HG03159 (cell line): ENCODE data around the gene CALN1.
"Not testable (repeated sequence)": the region's sequence is repeated elsewhere in the genome, so short reads cannot be mapped to it uniquely, and the experiment has no call there.

ENCODE experiments used
- ATAC-seq: cut with Tn5 transposase; IDR thresholded peaks from one replicate; pipeline ENCODE4 v1.9.1; 2021; ENCODE audit warnings: mild to moderate bottlenecking, moderate library complexity; ENCODE audit not compliant: unreplicated experiment

The CALN1 gene

GRCh38 chr7:72101444-72101843, 310.7 kb downstream of the CALN1 start:
- ATAC-seq: no peak

- ATAC-seq: no peak
Observed at GRCh38 chr7:72099784-72100183, 312.4 kb downstream of the CALN1 start.

DNA sequence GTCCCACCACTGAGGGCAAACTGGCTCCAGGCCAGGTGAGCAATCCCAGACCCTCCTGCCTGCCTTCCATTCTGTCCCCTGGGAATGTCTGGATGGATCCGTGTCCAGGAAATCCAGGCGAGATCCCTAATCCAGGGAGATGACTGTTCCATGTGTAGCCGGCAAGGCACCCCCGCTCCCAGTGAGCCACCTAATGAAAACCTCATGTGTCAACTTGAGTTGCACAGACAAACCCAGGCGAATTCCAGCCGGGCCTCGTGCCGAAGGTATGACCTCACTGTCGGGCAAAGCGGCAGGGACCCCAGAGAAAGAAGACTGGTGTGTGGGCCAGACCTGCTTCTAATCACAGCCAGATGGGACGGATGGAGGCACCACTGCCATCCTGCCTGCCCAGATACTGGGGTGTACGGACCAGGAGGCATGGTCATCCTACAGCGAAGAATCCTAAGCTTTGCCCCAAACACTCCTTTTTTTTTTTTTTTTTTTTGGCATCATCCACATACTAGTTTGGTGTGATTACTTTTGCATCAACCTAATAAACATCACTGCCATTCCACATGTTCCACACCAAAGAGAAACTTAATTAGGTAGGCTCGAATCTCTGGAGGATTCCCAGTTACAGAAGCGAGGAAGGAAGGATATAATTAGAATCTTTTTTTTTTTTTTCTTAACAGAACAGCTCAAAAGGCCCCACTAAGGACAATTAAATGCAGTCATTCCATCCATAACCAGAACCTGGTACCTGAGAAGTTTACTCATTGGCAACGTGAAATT, 313.1 kb downstream of the CALN1 start:
- no peak for ATAC-seq

DNA sequence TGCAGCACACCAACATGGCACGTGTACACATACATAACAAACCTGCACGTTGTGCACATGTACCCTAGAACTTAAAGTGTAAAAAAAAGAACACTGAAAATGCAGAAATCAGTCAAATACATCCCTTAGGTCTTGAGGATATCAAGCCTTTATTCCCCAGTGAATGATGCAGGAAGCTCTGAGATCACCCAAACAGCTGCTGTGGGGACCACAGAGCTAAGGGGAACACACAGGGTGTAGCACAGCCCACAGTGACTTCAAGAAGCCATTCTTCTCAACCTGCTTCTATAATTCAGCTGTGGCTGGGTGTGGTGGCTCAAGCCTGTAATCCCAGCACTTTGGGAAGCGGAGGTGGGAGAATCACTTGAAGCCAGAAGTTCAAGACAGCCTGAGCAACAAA, 314.9 kb downstream of the CALN1 start:
- ATAC-seq: no peak

DNA sequence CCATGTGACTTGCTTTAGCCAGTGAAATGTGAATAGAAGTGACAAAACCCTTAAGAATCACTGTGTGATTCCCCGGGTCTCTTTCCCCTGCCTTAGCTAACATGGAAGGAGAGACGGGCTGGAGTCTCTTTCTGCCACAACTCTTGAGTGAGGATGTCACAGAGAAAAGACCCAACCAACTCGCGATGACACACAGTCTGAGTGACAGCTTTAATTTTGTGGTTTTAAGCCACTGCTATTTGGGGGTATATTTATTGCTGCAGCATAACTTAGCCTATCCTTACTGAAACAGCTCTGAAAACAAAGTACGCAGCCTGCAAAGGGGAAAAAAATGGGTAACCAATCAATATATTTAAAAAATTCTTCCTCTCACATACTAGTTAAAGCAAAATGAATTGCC, 319.4 kb downstream of the CALN1 start:
- ATAC-seq: no peak

GRCh38 chr7:72087926-72088325, 324.2 kb downstream of the CALN1 start:
- ATAC-seq: no peak

- no peak for ATAC-seq
Observed at GRCh38 chr7:72080865-72081510, 331.1 kb downstream of the CALN1 start.

DNA sequence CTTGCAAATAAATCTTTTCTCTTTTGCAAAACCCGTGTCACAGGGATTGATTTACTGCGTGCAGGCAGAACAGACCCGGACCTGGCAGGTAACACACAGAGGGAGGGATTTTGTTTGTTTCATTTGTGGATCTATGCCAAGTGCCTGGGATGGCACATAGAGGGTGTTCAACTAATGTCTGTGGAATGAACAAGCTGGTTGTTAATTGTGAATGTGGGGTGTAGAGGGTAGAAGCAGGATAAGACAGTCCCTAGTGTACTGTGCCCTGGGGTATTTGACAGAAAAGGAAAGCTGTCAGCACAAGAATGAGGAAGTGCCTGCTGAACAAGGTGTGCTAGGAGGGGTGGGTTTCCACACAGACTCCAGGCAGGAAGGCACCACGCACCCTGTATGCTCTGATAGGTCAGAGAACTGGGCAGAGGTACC, 331.8 kb downstream of the CALN1 start:
- no peak for ATAC-seq

DNA sequence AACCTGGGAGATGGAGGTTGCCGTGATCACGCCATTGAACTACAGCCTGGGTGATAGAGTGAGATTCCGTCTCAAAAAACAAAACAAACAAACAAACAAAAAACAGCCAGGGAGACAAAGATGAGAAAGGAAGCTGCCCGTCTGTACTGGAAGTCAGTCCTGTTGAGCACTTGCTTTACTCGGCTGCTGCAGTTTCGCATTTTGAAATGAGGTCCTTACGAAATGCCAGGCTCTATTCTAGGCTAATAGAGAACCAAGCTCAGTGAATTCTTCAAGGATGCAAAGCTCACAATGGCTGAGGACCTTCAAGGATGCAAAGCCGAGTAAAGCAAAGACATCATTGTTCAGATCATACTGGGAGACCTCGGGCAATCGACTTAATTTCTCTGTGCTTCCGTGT, 333.3 kb downstream of the CALN1 start:
- ATAC-seq: no peak

DNA sequence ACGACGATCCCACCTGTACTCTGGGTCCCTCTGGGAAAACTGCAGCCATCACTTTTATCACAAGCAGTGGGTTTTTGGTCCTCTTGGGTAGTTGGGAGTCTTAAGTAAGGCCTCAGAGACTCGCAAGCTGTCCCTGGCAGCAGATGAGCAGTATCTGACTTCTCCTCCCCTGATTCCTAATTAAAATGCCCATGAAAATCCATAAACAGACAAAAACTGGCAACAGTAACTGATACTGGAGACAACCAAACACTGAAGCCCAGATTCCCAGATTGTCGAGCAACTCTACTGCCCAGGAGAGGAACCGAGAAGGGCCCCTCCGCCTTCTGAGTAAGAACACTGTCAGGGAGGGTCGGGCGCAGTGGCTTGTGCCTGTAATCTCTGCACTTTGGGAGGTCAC, 333.8 kb downstream of the CALN1 start:
- no peak for ATAC-seq

DNA sequence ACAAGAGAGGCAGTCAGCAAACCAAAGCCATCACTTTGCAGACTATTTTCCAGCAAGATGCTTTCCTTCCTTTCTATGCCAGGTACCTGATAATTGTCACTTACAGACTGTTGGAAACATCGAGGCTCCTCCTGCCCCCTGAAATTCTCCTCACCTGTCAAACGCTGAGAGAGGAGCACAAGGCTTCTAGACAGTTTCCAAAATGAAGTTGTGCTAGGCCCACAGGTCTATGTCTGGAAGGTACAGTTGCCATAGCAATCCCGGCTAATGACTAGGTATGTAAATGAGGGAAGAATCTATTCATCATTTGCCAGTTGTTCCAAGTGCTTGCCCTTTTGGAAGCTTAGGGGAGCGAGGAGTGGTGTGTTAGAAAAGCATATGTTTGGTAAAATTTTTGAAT, 334.4 kb downstream of the CALN1 start:
- ATAC-seq: no peak

- ATAC-seq: no peak
Observed at GRCh38 chr7:72072901-72073300, 339.2 kb downstream of the CALN1 start.

- no peak for ATAC-seq
Observed at GRCh38 chr7:72069263-72069662, 342.9 kb downstream of the CALN1 start.

DNA sequence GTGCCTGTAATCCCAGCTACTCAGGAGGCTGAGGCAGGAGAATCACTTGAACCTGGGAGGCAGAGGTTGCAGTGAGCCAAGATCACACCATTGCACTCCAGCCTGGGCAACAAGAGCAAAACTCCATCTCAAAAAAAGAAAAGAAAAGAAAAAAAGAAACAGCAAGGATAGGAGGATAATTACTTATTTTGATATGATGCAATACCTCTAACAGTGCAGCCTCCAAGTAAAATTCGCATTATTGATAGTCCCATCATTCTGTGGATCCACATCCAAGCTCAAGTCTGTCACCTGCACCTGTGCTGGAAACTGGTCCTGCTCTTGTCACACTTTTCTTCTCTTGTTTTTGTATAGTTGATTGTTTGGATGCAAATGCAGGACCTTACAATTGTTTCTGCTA, 346.4 kb downstream of the CALN1 start:
- not testable (repeated sequence) for ATAC-seq

DNA sequence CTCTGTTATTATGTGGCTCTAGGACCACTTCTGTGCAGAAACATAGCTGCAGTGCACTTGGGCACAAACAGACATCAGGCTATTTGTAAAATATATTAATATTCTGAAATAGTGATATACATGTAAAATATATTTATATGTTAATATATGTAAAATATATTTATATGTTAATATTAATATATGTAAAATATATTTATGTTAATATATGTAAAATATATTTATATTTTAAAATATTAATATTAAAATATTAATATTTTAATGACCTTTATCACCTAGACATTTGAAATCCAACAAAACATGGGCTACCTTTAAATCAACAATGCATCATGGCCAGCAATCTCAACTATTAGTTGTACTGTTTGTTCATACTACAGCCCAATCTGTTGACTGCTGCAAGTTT, 347.2 kb downstream of the CALN1 start:
- no peak for ATAC-seq

- ATAC-seq: no peak
Observed at GRCh38 chr7:72063330-72063729, 348.8 kb downstream of the CALN1 start.

DNA sequence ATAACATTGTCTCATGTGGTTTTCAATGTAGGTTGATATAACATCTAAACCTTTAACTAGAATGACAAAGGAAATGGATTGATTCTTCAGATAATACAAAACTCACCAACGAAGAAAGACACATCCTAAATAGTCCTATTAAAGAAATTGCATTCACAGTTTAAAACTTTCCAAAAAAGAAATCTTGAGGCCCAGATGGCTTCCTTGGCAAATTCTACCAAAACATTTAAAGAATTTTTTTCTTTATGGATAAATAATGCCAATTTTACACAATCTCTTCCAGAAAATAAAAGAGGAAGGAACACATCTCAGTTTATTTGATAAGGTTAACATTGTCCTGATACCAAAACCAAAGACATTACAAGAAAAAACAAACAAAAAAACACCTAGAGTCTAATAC, 349.5 kb downstream of the CALN1 start:
- no peak for ATAC-seq

DNA sequence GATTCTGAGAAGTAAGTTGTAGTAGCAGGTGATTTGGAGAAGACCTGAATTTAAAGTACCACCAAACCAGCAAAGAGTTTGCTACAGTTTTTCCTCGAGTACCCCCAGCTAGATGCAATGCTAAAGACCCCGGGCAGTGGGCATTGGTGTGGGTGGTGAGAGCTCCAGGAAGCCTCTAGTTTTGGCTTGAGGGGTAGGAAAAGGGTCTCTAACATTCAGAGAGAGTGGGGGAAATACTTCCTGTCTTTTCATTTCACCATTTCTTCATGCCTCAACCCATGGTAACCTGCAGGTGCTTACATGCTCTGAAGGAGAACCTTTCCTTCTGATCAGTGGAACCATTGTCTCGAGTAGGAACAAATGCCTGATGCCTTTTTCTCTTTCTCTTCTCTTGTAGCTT, 352.2 kb downstream of the CALN1 start:
- no peak for ATAC-seq

DNA sequence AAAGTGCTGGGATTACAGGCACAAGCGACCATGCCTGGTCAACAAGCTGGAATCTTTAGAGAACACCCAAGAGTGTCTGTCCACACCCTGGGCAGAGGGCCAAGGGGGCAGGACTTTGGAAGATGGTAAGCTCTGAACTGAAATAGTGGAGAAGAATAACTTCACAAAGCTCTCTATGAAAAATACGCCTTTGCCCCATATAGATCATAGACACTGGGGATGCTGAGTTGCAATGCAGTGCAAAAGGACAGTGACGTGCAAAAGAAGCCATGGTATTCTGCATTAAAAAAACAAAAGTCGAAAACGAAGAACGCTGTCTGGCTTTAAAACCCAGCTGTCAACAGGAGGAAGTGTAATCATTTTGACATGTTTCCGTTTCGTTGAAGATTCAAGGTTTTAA, 353.6 kb downstream of the CALN1 start:
- ATAC-seq: no peak

- no peak for ATAC-seq
Observed at GRCh38 chr7:72057796-72058195, 354.3 kb downstream of the CALN1 start.

DNA sequence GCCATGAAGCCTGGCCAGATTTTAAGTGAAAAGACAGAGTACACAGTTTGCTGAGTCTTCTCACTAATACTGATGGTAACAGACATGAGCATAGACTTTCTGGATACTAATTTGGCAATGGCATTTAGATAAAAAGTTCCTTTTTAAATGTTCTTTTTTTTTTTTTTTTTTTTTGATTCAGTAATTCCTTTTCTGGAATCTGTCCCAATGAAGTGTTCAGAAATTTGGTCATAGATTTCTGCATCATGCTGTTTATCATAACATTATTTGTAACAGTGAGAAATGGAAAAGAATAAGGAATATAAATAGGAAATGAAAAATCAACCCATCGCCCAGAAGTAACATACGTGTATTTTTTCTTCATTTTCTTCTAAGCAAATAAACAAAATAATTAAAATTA, 354.9 kb downstream of the CALN1 start:
- no peak for ATAC-seq

DNA sequence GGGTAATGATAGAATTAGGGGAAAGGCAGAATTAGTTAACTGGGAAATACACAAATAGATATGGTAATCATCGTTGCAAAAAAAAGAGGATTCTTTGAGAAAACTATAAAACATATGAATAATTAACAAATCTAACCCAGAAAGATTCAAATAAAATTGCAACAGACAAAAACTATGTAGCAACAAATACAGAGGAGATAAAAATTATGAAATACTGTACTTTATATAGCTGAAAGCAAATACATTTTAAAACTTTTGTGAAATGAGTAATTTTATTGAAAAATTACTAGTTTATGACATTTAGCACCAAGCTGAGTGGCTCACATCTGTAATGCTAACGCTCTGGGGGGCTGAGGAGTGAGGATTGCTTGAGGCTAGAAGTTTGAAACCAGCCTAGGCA, 356.7 kb downstream of the CALN1 start:
- ATAC-seq: no peak

- ATAC-seq: no peak
Observed at GRCh38 chr7:72053292-72053691, 358.8 kb downstream of the CALN1 start.
